ENCODE data around the gene FGFBP1.

The FGFBP1 gene

GRCh38 chr4:15902746-15903145, 35.8 kb downstream of the FGFBP1 start (continued):
- TF ChIP-seq ZNF8 (CRISPR knock-in tag; IDR thresholded peaks at IDR 0.05) = no peak
- TF ChIP-seq CSDC2 (CRISPR knock-in tag; IDR thresholded peaks at IDR 0.05) = no peak
- TF ChIP-seq GLIS3 (CRISPR knock-in tag; IDR thresholded peaks at IDR 0.05) = no peak
- no peak for TF ChIP-seq ZFP30 (CRISPR knock-in tag; IDR thresholded peaks at IDR 0.05)

- no peak for ATAC-seq
- no peak for TF ChIP-seq CSDC2 (CRISPR knock-in tag; IDR thresholded peaks at IDR 0.05)
Observed at GRCh38 chr4:15901998-15902397, 36.5 kb downstream of the FGFBP1 start.

- no peak for TF ChIP-seq OSR1 (CRISPR knock-in tag; IDR thresholded peaks at IDR 0.05)
- TF ChIP-seq, protein P1, sequence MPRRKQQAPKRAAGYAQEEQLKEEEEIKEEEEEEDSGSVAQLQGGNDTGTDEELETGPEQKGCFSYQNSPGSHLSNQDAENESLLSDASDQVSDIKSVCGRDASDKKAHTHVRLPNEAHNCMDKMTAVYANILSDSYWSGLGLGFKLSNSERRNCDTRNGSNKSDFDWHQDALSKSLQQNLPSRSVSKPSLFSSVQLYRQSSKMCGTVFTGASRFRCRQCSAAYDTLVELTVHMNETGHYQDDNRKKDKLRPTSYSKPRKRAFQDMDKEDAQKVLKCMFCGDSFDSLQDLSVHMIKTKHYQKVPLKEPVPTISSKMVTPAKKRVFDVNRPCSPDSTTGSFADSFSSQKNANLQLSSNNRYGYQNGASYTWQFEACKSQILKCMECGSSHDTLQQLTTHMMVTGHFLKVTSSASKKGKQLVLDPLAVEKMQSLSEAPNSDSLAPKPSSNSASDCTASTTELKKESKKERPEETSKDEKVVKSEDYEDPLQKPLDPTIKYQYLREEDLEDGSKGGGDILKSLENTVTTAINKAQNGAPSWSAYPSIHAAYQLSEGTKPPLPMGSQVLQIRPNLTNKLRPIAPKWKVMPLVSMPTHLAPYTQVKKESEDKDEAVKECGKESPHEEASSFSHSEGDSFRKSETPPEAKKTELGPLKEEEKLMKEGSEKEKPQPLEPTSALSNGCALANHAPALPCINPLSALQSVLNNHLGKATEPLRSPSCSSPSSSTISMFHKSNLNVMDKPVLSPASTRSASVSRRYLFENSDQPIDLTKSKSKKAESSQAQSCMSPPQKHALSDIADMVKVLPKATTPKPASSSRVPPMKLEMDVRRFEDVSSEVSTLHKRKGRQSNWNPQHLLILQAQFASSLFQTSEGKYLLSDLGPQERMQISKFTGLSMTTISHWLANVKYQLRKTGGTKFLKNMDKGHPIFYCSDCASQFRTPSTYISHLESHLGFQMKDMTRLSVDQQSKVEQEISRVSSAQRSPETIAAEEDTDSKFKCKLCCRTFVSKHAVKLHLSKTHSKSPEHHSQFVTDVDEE (CRISPR knock-in tag; IDR thresholded peaks at IDR 0.05) = no peak
- no peak for TF ChIP-seq ZNF565 (CRISPR knock-in tag; conservative IDR thresholded peaks at IDR 0.05; ENCODE audit: low read depth)
- no peak for TF ChIP-seq ESRRG (CRISPR knock-in tag; IDR thresholded peaks at IDR 0.05)
- no peak for TF ChIP-seq TCF4 (CRISPR knock-in tag; IDR thresholded peaks at IDR 0.05; ENCODE audit: borderline replicate concordance)
- no peak for ATAC-seq
Observed at GRCh38 chr4:15901007-15901406, 37.5 kb downstream of the FGFBP1 start.

- TF ChIP-seq ZNF8 (CRISPR knock-in tag; IDR thresholded peaks at IDR 0.05) = no peak
- no peak for TF ChIP-seq ZNF70 (CRISPR knock-in tag; IDR thresholded peaks at IDR 0.05)
- TF ChIP-seq TOX (CRISPR knock-in tag; IDR thresholded peaks at IDR 0.05; ENCODE audit: borderline replicate concordance) = no peak
- TF ChIP-seq, protein P2, sequence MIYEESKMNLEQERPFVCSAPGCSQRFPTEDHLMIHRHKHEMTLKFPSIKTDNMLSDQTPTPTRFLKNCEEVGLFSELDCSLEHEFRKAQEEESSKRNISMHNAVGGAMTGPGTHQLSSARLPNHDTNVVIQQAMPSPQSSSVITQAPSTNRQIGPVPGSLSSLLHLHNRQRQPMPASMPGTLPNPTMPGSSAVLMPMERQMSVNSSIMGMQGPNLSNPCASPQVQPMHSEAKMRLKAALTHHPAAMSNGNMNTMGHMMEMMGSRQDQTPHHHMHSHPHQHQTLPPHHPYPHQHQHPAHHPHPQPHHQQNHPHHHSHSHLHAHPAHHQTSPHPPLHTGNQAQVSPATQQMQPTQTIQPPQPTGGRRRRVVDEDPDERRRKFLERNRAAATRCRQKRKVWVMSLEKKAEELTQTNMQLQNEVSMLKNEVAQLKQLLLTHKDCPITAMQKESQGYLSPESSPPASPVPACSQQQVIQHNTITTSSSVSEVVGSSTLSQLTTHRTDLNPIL (CRISPR knock-in tag; IDR thresholded peaks at IDR 0.05; ENCODE audit: low read depth) = no peak
- TF ChIP-seq, protein P1 (CRISPR knock-in tag; IDR thresholded peaks at IDR 0.05) = no peak
- TF ChIP-seq ZC3H10 (CRISPR knock-in tag; IDR thresholded peaks at IDR 0.05) = no peak
- no peak for TF ChIP-seq ZNF565 (CRISPR knock-in tag; conservative IDR thresholded peaks at IDR 0.05; ENCODE audit: low read depth)
- no peak for ATAC-seq
Observed at GRCh38 chr4:15899511-15899910, 39.0 kb downstream of the FGFBP1 start.

DNA sequence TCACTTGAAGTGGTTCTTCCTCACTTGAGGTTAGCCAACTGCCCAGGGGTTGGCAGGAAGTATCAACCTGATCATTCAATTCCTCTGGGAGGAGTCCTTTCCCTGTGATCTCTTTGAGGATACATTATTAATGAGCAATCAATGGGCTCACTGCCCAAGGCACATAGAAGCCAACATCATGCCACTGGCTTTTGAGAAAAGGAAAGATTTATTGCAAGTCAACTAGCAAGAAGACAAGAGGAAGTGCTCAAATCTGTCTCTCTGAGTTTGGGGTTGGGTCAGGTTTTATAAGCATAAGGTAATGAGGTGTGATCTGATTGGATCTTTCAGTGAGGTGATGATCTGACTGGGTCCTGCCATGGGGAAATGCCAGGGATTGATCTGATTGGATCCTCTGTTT, 39.6 kb downstream of the FGFBP1 start:
- no peak for ATAC-seq
- TF ChIP-seq TCF4 (CRISPR knock-in tag; IDR thresholded peaks at IDR 0.05; ENCODE audit: borderline replicate concordance) (no peak), ZNF8 (CRISPR knock-in tag; IDR thresholded peaks at IDR 0.05) (no peak), ZNF565 (CRISPR knock-in tag; conservative IDR thresholded peaks at IDR 0.05; ENCODE audit: low read depth) (no peak), ZNF70 (CRISPR knock-in tag; IDR thresholded peaks at IDR 0.05) (no peak), RARB (CRISPR knock-in tag; IDR thresholded peaks at IDR 0.05) (no peak), SNAI2 (CRISPR knock-in tag; IDR thresholded peaks at IDR 0.05) (no peak), PATZ1 (CRISPR knock-in tag; IDR thresholded peaks at IDR 0.05; ENCODE audit: borderline replicate concordance) (no peak), BACH2 (CRISPR knock-in tag; IDR thresholded peaks at IDR 0.05; ENCODE audit: borderline replicate concordance) (no peak), ARNTL (CRISPR knock-in tag; IDR thresholded peaks at IDR 0.05; ENCODE audit: borderline replicate concordance, low read depth) (no peak), ZFP30 (CRISPR knock-in tag; IDR thresholded peaks at IDR 0.05) (no peak), ESRRG (CRISPR knock-in tag; IDR thresholded peaks at IDR 0.05) (no peak)
- TF ChIP-seq, protein P1 (CRISPR knock-in tag; IDR thresholded peaks at IDR 0.05) = no peak
- TF ChIP-seq, protein P2 (CRISPR knock-in tag; IDR thresholded peaks at IDR 0.05; ENCODE audit: low read depth) = no peak
- TF ChIP-seq, protein P3, sequence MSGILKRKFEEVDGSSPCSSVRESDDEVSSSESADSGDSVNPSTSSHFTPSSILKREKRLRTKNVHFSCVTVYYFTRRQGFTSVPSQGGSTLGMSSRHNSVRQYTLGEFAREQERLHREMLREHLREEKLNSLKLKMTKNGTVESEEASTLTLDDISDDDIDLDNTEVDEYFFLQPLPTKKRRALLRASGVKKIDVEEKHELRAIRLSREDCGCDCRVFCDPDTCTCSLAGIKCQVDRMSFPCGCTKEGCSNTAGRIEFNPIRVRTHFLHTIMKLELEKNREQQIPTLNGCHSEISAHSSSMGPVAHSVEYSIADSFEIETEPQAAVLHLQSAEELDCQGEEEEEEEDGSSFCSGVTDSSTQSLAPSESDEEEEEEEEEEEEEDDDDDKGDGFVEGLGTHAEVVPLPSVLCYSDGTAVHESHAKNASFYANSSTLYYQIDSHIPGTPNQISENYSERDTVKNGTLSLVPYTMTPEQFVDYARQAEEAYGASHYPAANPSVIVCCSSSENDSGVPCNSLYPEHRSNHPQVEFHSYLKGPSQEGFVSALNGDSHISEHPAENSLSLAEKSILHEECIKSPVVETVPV (CRISPR knock-in tag; IDR thresholded peaks at IDR 0.05) = no peak

All from SK-N-SH treated with all-trans-retinoic acid at 6 μM for 48 hours (cell line).